Neural progenitor cell (in vitro differentiated cells): ENCODE measurements around the gene PPAT. TPM values are rescaled to one million over a fixed set of nuclear protein-coding genes. Genes with fewer than 3 reads are reported as not detected.

Experiments
- DNase-seq: peaks from one replicate; pipeline ENCODE4 v3.0.0-alpha.2; 2016; ENCODE audit warnings: low spot score
- H2AFZ ChIP-seq: fragments of 200-600 bp; sonication (generic); replicated peaks from 2 replicates; pipeline ENCODE4 v1.6.1; 2016; ENCODE audit warnings: antibody characterized with exemption
- H3F3A ChIP-seq: fragments of 200-600 bp; sonication (generic); 2 replicates; pipeline ENCODE4 v1.6.1; 2016; ENCODE audit warnings: antibody characterized with exemption, low read depth
- H3K27ac ChIP-seq: fragments of 200-600 bp; sonication (generic); 2 replicates; pipeline ENCODE4 v1.5.1; 2016; ENCODE audit warnings: mild to moderate bottlenecking
- H3K27me3 ChIP-seq: fragments of 200-600 bp; sonication (generic); 2 replicates; pipeline ENCODE4 v1.6.1; 2016; ENCODE audit warnings: mild to moderate bottlenecking, moderate library complexity
- H3K36me3 ChIP-seq: fragments of 200-600 bp; sonication (generic); 2 replicates; pipeline ENCODE4 v1.5.1; 2016
- H3K4me1 ChIP-seq: fragments of 200-600 bp; sonication (generic); 2 replicates; pipeline ENCODE4 v1.6.1; 2016; ENCODE audit warnings: mixed run types
- H3K4me2 ChIP-seq: fragments of 200-600 bp; sonication (generic); 2 replicates; pipeline ENCODE4 v1.6.1; 2016
- H3K4me3 ChIP-seq: fragments of 200-600 bp; sonication (generic); 2 replicates; pipeline ENCODE4 v1.5.1; 2016
- H3K79me2 ChIP-seq: fragments of 200-600 bp; sonication (generic); 2 replicates; pipeline ENCODE4 v1.6.1; 2016; ENCODE audit warnings: low read depth
- H3K9ac ChIP-seq: fragments of 200-600 bp; sonication (generic); 2 replicates; pipeline ENCODE4 v1.6.1; 2016
- H3K9me3 ChIP-seq: fragments of 200-600 bp; sonication (generic); 2 replicates; pipeline ENCODE4 v1.5.1; 2016; ENCODE audit warnings: low read depth
- H4K20me1 ChIP-seq: fragments of 200-600 bp; sonication (generic); 2 replicates; pipeline ENCODE4 v1.6.1; 2016; ENCODE audit warnings: low read depth
- H3K27ac Mint-ChIP-seq: 3 replicates; pipeline ENCODE4 v1.8.0; 2021; ENCODE audit warnings: mixed read lengths
- H3K27me3 Mint-ChIP-seq: 2 replicates; pipeline ENCODE4 v1.8.0; 2022; ENCODE audit warnings: low read depth, mild to moderate bottlenecking, inconsistent platforms, moderate library complexity, mixed read lengths; ENCODE audit not compliant: insufficient read depth
- H3K36me3 Mint-ChIP-seq: 3 replicates; pipeline ENCODE4 v1.8.0; 2021; ENCODE audit warnings: mixed read lengths
- H3K4me1 Mint-ChIP-seq: 3 replicates; pipeline ENCODE4 v1.8.0; 2021; ENCODE audit warnings: mixed read lengths
- H3K4me3 Mint-ChIP-seq: 3 replicates; pipeline ENCODE4 v1.8.0; 2021; ENCODE audit warnings: mild to moderate bottlenecking, moderate library complexity, mixed read lengths
- H3K9me3 Mint-ChIP-seq: 3 replicates; pipeline ENCODE4 v1.8.0; 2020; ENCODE audit warnings: mixed read lengths
- EZH2 ChIP-seq: fragments of 200-600 bp; sonication (generic); IDR thresholded peaks from 2 replicates; pipeline ENCODE4 v1.6.1; 2017; ENCODE audit warnings: antibody characterized with exemption, mild to moderate bottlenecking, moderate library complexity
- EZH2phosphoT487 ChIP-seq: fragments of 200-600 bp; sonication (generic); IDR thresholded peaks from 2 replicates; pipeline ENCODE4 v1.6.1; 2017; ENCODE audit warnings: antibody characterized with exemption
- total RNA-seq: library from RNA; depleted of rRNA; stranded (reverse); fragments of >200 nt; gene quantifications from 2 replicates; pipeline ENCODE4 v1.2.3, GENCODE V29; 2015; ENCODE audit warnings: low replicate concordance
- TF ChIP-seq, protein P1 (sequence below): fragments of 200-600 bp; sonication (generic); IDR thresholded peaks from 2 replicates; pipeline ENCODE4 v1.5.1; 2017; ENCODE audit warnings: antibody characterized with exemption, mild to moderate bottlenecking

The PPAT gene
- total RNA-seq, 1 donor from 2014 or later: 108 TPM

DNA sequence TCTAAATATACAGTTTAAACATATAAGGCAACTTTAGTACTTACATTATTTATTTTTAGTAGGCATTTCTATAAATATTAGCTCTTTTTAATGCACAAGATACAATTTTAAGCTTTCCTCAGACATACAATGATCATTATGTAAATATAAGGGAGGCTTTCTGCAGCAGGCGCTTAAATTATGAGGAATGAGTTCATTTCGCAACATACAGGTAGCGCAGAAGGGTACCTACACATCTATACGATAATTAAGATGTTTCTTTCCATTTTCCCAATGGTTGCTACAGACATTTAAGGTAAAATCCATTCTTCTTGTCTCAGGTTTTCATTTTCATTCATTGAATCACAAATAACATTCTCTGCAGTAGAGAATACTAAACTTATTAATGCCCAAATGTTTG lies 49.3 kb downstream of the PPAT start:
- H2AFZ ChIP-seq: no peak overlapping the region
- peaks cover 5% of the 10 kb centered on the region for H3K27me3 Mint-ChIP-seq
- peaks cover 17% of the 10 kb centered on the region for H3F3A ChIP-seq
- H3K9me3 ChIP-seq: no peaks in the 10 kb centered on the region
- TF ChIP-seq, protein P1, sequence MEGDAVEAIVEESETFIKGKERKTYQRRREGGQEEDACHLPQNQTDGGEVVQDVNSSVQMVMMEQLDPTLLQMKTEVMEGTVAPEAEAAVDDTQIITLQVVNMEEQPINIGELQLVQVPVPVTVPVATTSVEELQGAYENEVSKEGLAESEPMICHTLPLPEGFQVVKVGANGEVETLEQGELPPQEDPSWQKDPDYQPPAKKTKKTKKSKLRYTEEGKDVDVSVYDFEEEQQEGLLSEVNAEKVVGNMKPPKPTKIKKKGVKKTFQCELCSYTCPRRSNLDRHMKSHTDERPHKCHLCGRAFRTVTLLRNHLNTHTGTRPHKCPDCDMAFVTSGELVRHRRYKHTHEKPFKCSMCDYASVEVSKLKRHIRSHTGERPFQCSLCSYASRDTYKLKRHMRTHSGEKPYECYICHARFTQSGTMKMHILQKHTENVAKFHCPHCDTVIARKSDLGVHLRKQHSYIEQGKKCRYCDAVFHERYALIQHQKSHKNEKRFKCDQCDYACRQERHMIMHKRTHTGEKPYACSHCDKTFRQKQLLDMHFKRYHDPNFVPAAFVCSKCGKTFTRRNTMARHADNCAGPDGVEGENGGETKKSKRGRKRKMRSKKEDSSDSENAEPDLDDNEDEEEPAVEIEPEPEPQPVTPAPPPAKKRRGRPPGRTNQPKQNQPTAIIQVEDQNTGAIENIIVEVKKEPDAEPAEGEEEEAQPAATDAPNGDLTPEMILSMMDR: no peak
- TF ChIP-seq EZH2phosphoT487: no peak
- TF ChIP-seq EZH2: no peak
- H3K4me3 ChIP-seq: peak overlapping the region; percentile 93
- H3K4me1 Mint-ChIP-seq: peaks cover 22% of the 10 kb centered on the region
- H3K4me1 ChIP-seq: peaks cover 12% of the 10 kb centered on the region
- no peaks in the 10 kb centered on the region for H3K36me3 Mint-ChIP-seq
- H3K27ac Mint-ChIP-seq: no peak overlapping the region
- peaks cover 51% of the 10 kb centered on the region for H3K79me2 ChIP-seq
- H3K27ac ChIP-seq: no peak overlapping the region
- H3K4me3 Mint-ChIP-seq: peak overlapping the region; percentile 75
- H3K9me3 Mint-ChIP-seq: no peaks in the 10 kb centered on the region
- H4K20me1 ChIP-seq: no peaks in the 10 kb centered on the region
- no peak overlapping the region for H3K9ac ChIP-seq
- no peaks in the 10 kb centered on the region for H3K27me3 ChIP-seq
- H3K36me3 ChIP-seq: peaks cover 4% of the 10 kb centered on the region
- peak overlapping the region; percentile 58 for H3K4me2 ChIP-seq
- DNase-seq: no peak

DNA sequence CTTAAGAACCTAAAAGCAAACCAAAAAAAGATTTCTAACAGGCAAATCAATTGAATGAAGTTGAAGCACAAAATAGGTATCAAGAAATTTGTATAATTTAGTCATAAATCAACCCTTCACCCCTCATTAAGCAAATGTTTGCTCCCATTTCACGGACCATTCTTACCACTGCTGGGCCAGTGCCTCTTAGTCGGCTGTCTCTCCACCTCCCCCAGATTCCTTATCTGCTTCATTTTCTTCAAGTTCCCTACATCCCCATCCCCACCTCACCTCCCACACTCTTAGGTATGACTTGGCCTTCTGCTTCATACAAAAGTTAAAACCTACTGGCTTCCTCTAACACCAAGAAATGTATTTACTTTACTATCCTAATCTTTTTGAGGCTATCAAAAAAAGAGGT lies 60.0 kb downstream of the PPAT start:
- H2AFZ ChIP-seq: no peak overlapping the region
- peaks cover 9% of the 10 kb centered on the region for H3K36me3 ChIP-seq
- no peak overlapping the region for H3K9ac ChIP-seq
- Mint-ChIP-seq H3K4me3 (no peak overlapping the region), H3K27ac (no peak overlapping the region), H3K4me1 (peaks cover 10% of the 10 kb centered on the region), H3K36me3 (peaks cover 9% of the 10 kb centered on the region), H3K27me3 (no peaks in the 10 kb centered on the region), H3K9me3 (no peaks in the 10 kb centered on the region)
- H3K4me1 ChIP-seq: peaks cover 18% of the 10 kb centered on the region
- no peaks in the 10 kb centered on the region for H3K79me2 ChIP-seq
- no peak overlapping the region for H3K4me3 ChIP-seq
- no peaks in the 10 kb centered on the region for H3K27me3 ChIP-seq
- H3F3A ChIP-seq: peaks cover 12% of the 10 kb centered on the region
- DNase-seq: no peak
- TF ChIP-seq EZH2 (no peak), EZH2phosphoT487 (no peak)
- TF ChIP-seq, protein P1: no peak
- peaks cover 4% of the 10 kb centered on the region for H4K20me1 ChIP-seq
- no peaks in the 10 kb centered on the region for H3K9me3 ChIP-seq
- H3K4me2 ChIP-seq: no peak overlapping the region
- no peak overlapping the region for H3K27ac ChIP-seq

DNA sequence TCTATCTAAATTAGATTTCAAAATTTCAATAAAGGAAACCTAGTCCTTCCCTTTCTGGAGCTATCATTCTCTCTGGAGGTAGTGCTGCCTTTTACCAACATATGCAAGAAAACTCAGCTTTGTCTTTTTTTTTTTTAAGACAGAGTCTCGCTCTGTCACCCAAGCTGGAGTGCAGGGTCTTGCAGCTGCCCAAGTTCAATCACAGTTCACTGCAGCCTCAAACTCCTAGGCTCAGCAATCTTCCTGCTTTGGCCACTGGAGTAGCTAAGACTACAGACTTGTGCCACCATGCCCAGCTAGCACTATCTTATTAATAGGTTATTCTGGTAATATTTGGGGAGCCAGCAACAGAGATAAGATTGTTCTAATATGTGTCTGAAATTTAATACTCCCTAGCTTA lies 60.5 kb downstream of the PPAT start:
- Histone ChIP-seq H3K79me2 (no peaks in the 10 kb centered on the region), H3K9ac (no peak overlapping the region), H3K4me1 (peaks cover 18% of the 10 kb centered on the region), H3K36me3 (peaks cover 10% of the 10 kb centered on the region), H3K27ac (no peak overlapping the region), H2AFZ (no peak overlapping the region), H3K4me3 (no peak overlapping the region), H3K4me2 (no peak overlapping the region), H3K9me3 (no peaks in the 10 kb centered on the region), H3K27me3 (no peaks in the 10 kb centered on the region), H4K20me1 (peaks cover 4% of the 10 kb centered on the region), H3F3A (peaks cover 12% of the 10 kb centered on the region)
- no peak for DNase-seq
- Mint-ChIP-seq H3K4me1 (peaks cover 10% of the 10 kb centered on the region), H3K27me3 (no peaks in the 10 kb centered on the region), H3K36me3 (peaks cover 12% of the 10 kb centered on the region), H3K4me3 (no peak overlapping the region), H3K27ac (no peak overlapping the region), H3K9me3 (no peaks in the 10 kb centered on the region)
- TF ChIP-seq EZH2phosphoT487: no peak
- TF ChIP-seq, protein P1: no peak
- no peak for TF ChIP-seq EZH2
